H1 (cell line): ENCODE measurements around the gene PDE4B. TPM values are rescaled to one million over a fixed set of nuclear protein-coding genes. Genes with fewer than 3 reads are reported as not detected.

Experiments used
- CTCF ChIA-PET: fragments of 300-600 bp; sonication (Branson Sonifier 250); formaldehyde crosslinking; loops from one replicate; lab custom pipeline; 2021; ENCODE audit not compliant: partially characterized antibody; lab: Charles Lee
- POLR2A ChIA-PET: fragments of 300-600 bp; sonication (Branson Sonifier 250); formaldehyde crosslinking; loops from one replicate; lab custom pipeline; 2021; ENCODE audit warnings: inconsistent platforms; ENCODE audit not compliant: partially characterized antibody; lab: Charles Lee
- DNase-seq, 2 experiments: peaks; one replicate each; pipeline versions ENCODE4 v3.0.0 to v3.0.0-alpha.2; 2010 to 2022; ENCODE audit warnings: low spot score in 2 of 2, low read depth in 1 of 2, mixed read lengths in 1 of 2
- FAIRE-seq: peaks from 2 replicates; lab custom pipeline; 2011; peaks lifted over from hg19 to GRCh38; lab: Jason Lieb, UNC
- H2AFZ ChIP-seq: 2 replicates; pipeline ENCODE4 v1.8.1; 2012; ENCODE audit warnings: low read length, inconsistent platforms
- H2AK5ac ChIP-seq: 2 replicates; pipeline ENCODE4 v1.6.1; 2013; ENCODE audit warnings: low read depth, low read length
- H2BK120ac ChIP-seq: replicated peaks from 2 replicates; pipeline ENCODE3; 2013; ENCODE audit warnings: low read depth, low read length, inconsistent platforms
- H2BK12ac ChIP-seq: 2 replicates; pipeline ENCODE4 v1.6.1; 2013; ENCODE audit warnings: low read depth, low read length
- H2BK15ac ChIP-seq: 2 replicates; pipeline ENCODE4 v1.6.1; 2013; ENCODE audit warnings: low read length
- H2BK20ac ChIP-seq: 2 replicates; pipeline ENCODE4 v1.6.1; 2013; ENCODE audit warnings: low read length
- H2BK5ac ChIP-seq: 2 replicates; pipeline ENCODE4 v1.6.1; 2013; ENCODE audit warnings: low read depth, low read length
- H3K14ac ChIP-seq: 2 replicates; pipeline ENCODE4 v1.6.1; 2013; ENCODE audit warnings: inconsistent platforms; ENCODE audit not compliant: insufficient read length
- H3K18ac ChIP-seq: 2 replicates; pipeline ENCODE4 v1.6.1; 2013; ENCODE audit warnings: low read length; ENCODE audit errors: extremely low read depth
- H3K23ac ChIP-seq: 2 replicates; pipeline ENCODE4 v1.6.1; 2013; ENCODE audit warnings: inconsistent platforms; ENCODE audit not compliant: insufficient read length
- H3K23me2 ChIP-seq: 2 replicates; pipeline ENCODE4 v1.6.1; 2013; ENCODE audit warnings: low read depth, low read length
- H3K27ac ChIP-seq: 2 replicates; pipeline ENCODE4 v1.6.1; 2011; ENCODE audit warnings: low read depth, low read length, inconsistent platforms
- H3K27me3 ChIP-seq, 4 experiments: replicated peaks in 1 of 4; 1 replicate in 1 of 4; 2 replicates in 3 of 4; pipeline versions ENCODE4 v1.6.1 to v1.8.1; 2011 to 2013; ENCODE audit warnings: low read length in 3 of 4, mild to moderate bottlenecking in 3 of 4, inconsistent platforms in 2 of 4, mixed read lengths in 2 of 4, moderate library complexity in 1 of 4; ENCODE audit not compliant: control insufficient read depth in 3 of 4, insufficient read depth in 3 of 4; ENCODE audit errors: extremely low read depth in 1 of 4
- H3K36me3 ChIP-seq, 4 experiments: 2 replicates each; pipeline versions ENCODE4 v1.6.1 to v1.8.1; 2011 to 2013; ENCODE audit warnings: mild to moderate bottlenecking in 4 of 4, low read length in 3 of 4, moderate library complexity in 2 of 4, control low read depth in 1 of 4, inconsistent platforms in 1 of 4; ENCODE audit not compliant: insufficient read depth in 4 of 4, control insufficient read depth in 2 of 4
- H3K4ac ChIP-seq: replicated peaks from 2 replicates; pipeline ENCODE3; 2013; ENCODE audit warnings: low read length, low read depth, mixed read lengths, inconsistent platforms; ENCODE audit not compliant: insufficient read length
- H3K4me1 ChIP-seq, 4 experiments: replicated peaks in 1 of 4; 1 replicate in 1 of 4; 2 replicates in 3 of 4; pipeline versions ENCODE4 v1.6.1 to v1.8.1; 2011 to 2013; ENCODE audit warnings: low read length in 3 of 4, inconsistent platforms in 2 of 4, mixed read lengths in 1 of 4; ENCODE audit not compliant: insufficient read depth in 4 of 4, control insufficient read depth in 3 of 4
- H3K4me2 ChIP-seq, 2 experiments: 2 replicates each; pipeline versions ENCODE4 v1.6.1 to v1.8.1; 2011 to 2013; ENCODE audit warnings: low read depth in 2 of 2, low read length in 2 of 2, control low read depth in 1 of 2, inconsistent platforms in 1 of 2, mild to moderate bottlenecking in 1 of 2; ENCODE audit not compliant: insufficient read depth in 1 of 2
- H3K4me3 ChIP-seq, 4 experiments: fragments of 200-600, 300-600 bp in 1 of 4; sonication (generic), shearing (Covaris generic), sonication (Bioruptor Twin) in 1 of 4; 2 replicates each; pipeline versions ENCODE4 v1.5.1 to v1.8.1; 2011 to 2016; ENCODE audit warnings: low read length in 4 of 4, low read depth in 3 of 4, control low read depth in 2 of 4, inconsistent platforms in 2 of 4, mild to moderate bottlenecking in 2 of 4, mixed read lengths in 1 of 4, moderate library complexity in 1 of 4; ENCODE audit not compliant: insufficient read depth in 2 of 4; ENCODE audit errors: extremely low read depth in 1 of 4
- H3K56ac ChIP-seq: replicated peaks from 2 replicates; pipeline ENCODE3; 2013; ENCODE audit warnings: low read depth, mild to moderate bottlenecking, mixed read lengths, low read length, inconsistent platforms; ENCODE audit not compliant: insufficient read length
- H3K79me1 ChIP-seq: 2 replicates; pipeline ENCODE4 v1.6.1; 2013; ENCODE audit warnings: low read depth, low read length, control low read depth
- H3K79me2 ChIP-seq, 2 experiments: 2 replicates each; pipeline versions ENCODE4 v1.6.1 to v1.8.1; 2012 to 2013; ENCODE audit warnings: low read length in 2 of 2, mild to moderate bottlenecking in 2 of 2, inconsistent platforms in 1 of 2; ENCODE audit not compliant: insufficient read depth in 2 of 2, control insufficient read depth in 1 of 2
- H3K9ac ChIP-seq, 4 experiments: replicated peaks in 1 of 4; 1 replicate in 1 of 4; 2 replicates in 3 of 4; pipeline versions ENCODE4 v1.6.1 to v1.8.1; 2011 to 2013; ENCODE audit warnings: low read depth in 3 of 4, low read length in 3 of 4, control low read depth in 2 of 4, mild to moderate bottlenecking in 2 of 4, moderate library complexity in 2 of 4, inconsistent platforms in 1 of 4; ENCODE audit errors: extremely low read depth in 1 of 4
- H3K9me3 ChIP-seq, 2 experiments: 2 replicates each; pipeline versions ENCODE4 v1.6.1 to v1.8.1; 2012 to 2013; ENCODE audit warnings: mild to moderate bottlenecking in 2 of 2, moderate library complexity in 2 of 2, control low read depth in 1 of 2, inconsistent platforms in 1 of 2, low read depth in 1 of 2, low read length in 1 of 2, mixed read lengths in 1 of 2; ENCODE audit not compliant: insufficient read depth in 2 of 2
- H4K20me1 ChIP-seq, 2 experiments: replicated peaks in 1 of 2; 2 replicates each; pipeline versions ENCODE3 to v1.8.1; 2011 to 2013; ENCODE audit warnings: inconsistent platforms in 2 of 2, low read length in 2 of 2, mild to moderate bottlenecking in 1 of 2; ENCODE audit not compliant: insufficient read depth in 2 of 2, control insufficient read depth in 1 of 2
- H4K5ac ChIP-seq: 2 replicates; pipeline ENCODE4 v1.6.1; 2013; ENCODE audit warnings: low read length, low read depth, mixed read lengths, inconsistent platforms; ENCODE audit not compliant: insufficient read length
- H4K8ac ChIP-seq: 2 replicates; pipeline ENCODE4 v1.8.0; 2013; ENCODE audit warnings: mild to moderate bottlenecking, moderate library complexity, low read length, inconsistent platforms; ENCODE audit not compliant: insufficient read depth; ENCODE audit errors: extremely low read depth
- H4K91ac ChIP-seq: replicated peaks from 2 replicates; pipeline ENCODE3; 2013; ENCODE audit warnings: low read length, mixed read lengths, inconsistent platforms; ENCODE audit not compliant: insufficient read length
- ATF3 ChIP-seq: IDR thresholded peaks from 2 replicates; pipeline ENCODE4 v1.6.1; 2011; ENCODE audit warnings: low read depth, mild to moderate bottlenecking, low read length; ENCODE audit not compliant: insufficient read depth
- CBX8 ChIP-seq: fragments of 300-800, 300-1000 bp; sonication (generic); IDR thresholded peaks from 2 replicates; pipeline ENCODE4 v1.7.1; 2016; ENCODE audit warnings: low read depth, low read length, borderline replicate concordance
- E2F6 ChIP-seq: IDR thresholded peaks from 2 replicates; pipeline ENCODE4 v1.6.1; 2012; ENCODE audit warnings: inconsistent platforms
- HDAC6 ChIP-seq: IDR thresholded peaks from one replicate; pipeline ENCODE4 v1.7.1; 2012; ENCODE audit warnings: low read depth, mild to moderate bottlenecking, inconsistent platforms, low read length, moderate library complexity
- RXRA ChIP-seq: IDR thresholded peaks from 2 replicates; pipeline ENCODE4 v1.6.1; 2011; ENCODE audit warnings: low read depth, mild to moderate bottlenecking, low read length, moderate library complexity; ENCODE audit not compliant: insufficient read depth
- SIX5 ChIP-seq: IDR thresholded peaks from 2 replicates; pipeline ENCODE4 v1.6.1; 2011; ENCODE audit warnings: mild to moderate bottlenecking, low read depth, low read length
- SRF ChIP-seq: IDR thresholded peaks from 2 replicates; pipeline ENCODE4 v1.6.1; 2011; ENCODE audit warnings: mild to moderate bottlenecking, low read depth, low read length, moderate library complexity
- TAF1 ChIP-seq: IDR thresholded peaks from 2 replicates; pipeline ENCODE4 v1.6.1; 2011; ENCODE audit warnings: mild to moderate bottlenecking, low read depth, low read length
- WGBS, 2 experiments: shearing (Covaris generic) in 1 of 2; methylation state at CpG; one replicate each; pipeline versions ENCODE4 v1.1.6 to v1.1.7; 2013 to 2015; ENCODE audit warnings: low lambda C conversion rate in 2 of 2, mixed read lengths in 2 of 2, inconsistent platforms in 1 of 2, low coverage in 1 of 2, missing lambda C conversion rate in 1 of 2; ENCODE audit not compliant: insufficient replicate concordance in 2 of 2, insufficient coverage in 1 of 2, insufficient read length in 1 of 2; ENCODE audit errors: extremely low coverage in 1 of 2, missing lambda C conversion rate in 1 of 2; 5-methylcytosine and 5-hydroxymethylcytosine counted together
- polyA plus RNA-seq, 7 experiments: library from polyadenylated mRNA; depleted of rRNA in 3 of 7; stranded (reverse) in 5 of 7; unstranded in 2 of 7; fragments of >200 nt in 5 of 7; fragments of 200-250 nt in 2 of 7; gene quantifications; 1 replicate in 5 of 7; 2 replicates in 1 of 7; 4 replicates in 1 of 7; pipeline versions ENCODE4 v1.2.1 to v1.2.3, GENCODE V29; 2011 to 2013; ENCODE audit warnings: missing spikeins in 2 of 7, mixed read lengths in 2 of 7
- total RNA-seq: library from RNA; stranded (reverse); fragmentation: NEBNext Ultra II Directional; extraction: Animal tissue kit (Norgen Biotek cat#: 25700); gene quantifications from 2 replicates; pipeline ENCODE4 v1.2.1, GENCODE V29; 2021

Gene PDE4B
- total and polyA plus RNA-seq, 2 of the 8 experiments (the other 6 are each of a cell fraction or from before 2014, with no cell fraction given): 5.0 to 15.1 TPM

- no peak overlapping the region for H3K4me2 ChIP-seq
- POLR2A ChIA-PET: no interaction called here
- no peak overlapping the region for H3K27ac ChIP-seq
- no peak overlapping the region for H4K91ac ChIP-seq
- WGBS, 2 experiments: 90% methylated on average over 6 of the region's 6 CpGs; no CpG with 5 or more reads in 1 of the 2 experiments
- H4K5ac ChIP-seq: no peak overlapping the region
- H3K18ac ChIP-seq: no peak overlapping the region
- no peak overlapping the region for H2AK5ac ChIP-seq
- no peak overlapping the region for H3K4ac ChIP-seq
- H3K56ac ChIP-seq: no peak overlapping the region
- H3K9me3 ChIP-seq: no peaks in the 10 kb centered on the region
- no peaks in the 10 kb centered on the region for H3K23me2 ChIP-seq
- no peak overlapping the region for H3K9ac ChIP-seq
- no peaks in the 10 kb centered on the region for H3K27me3 ChIP-seq
- no peak overlapping the region for H2BK15ac ChIP-seq
- H3K4me3 ChIP-seq: no peak overlapping the region
- H4K8ac ChIP-seq: no peak overlapping the region
- H4K20me1 ChIP-seq: no peaks in the 10 kb centered on the region
- no peak for DNase-seq
- no peaks in the 10 kb centered on the region for H3K79me1 ChIP-seq
- H2BK120ac ChIP-seq: no peak overlapping the region
- no peaks in the 10 kb centered on the region for H3K4me1 ChIP-seq
- no peaks in the 10 kb centered on the region for H3K79me2 ChIP-seq
- no peak for FAIRE-seq
- H2AFZ ChIP-seq: no peak overlapping the region
- no peak overlapping the region for H2BK5ac ChIP-seq
- H3K23ac ChIP-seq: no peak overlapping the region
- H2BK20ac ChIP-seq: no peak overlapping the region
- H2BK12ac ChIP-seq: no peak overlapping the region
- no peaks in the 10 kb centered on the region for H3K36me3 ChIP-seq
- CTCF ChIA-PET: interaction anchor here (0.6 to 18.4 kb wide), 26 partner anchors 11 to 523 kb away, joined by 3 to 273 read pairs (median 6); no protein-coding TSS in a partner anchor
- no peak overlapping the region for H3K14ac ChIP-seq
- TF ChIP-seq HDAC6: no peak
- TF ChIP-seq SRF: no peak
- TF ChIP-seq E2F6: no peak
- TF ChIP-seq RXRA: no peak
- TF ChIP-seq CBX8: no peak
- TF ChIP-seq SIX5: no peak
- no peak for TF ChIP-seq ATF3
- TF ChIP-seq TAF1: no peak
These were observed 448.1 kb downstream of the PDE4B start for GRCh38 chr1:66240491-66241484.
